NCI-H146 treated with DMSO at 0.1 percent for 48 hours (cell line): ENCODE data around the gene WIPF1.

Experiments
- DNase-seq: peaks from one replicate; lab custom pipeline; 2025; ENCODE audit not compliant: unreplicated experiment; lab: John Stamatoyannopoulos, UW

Gene WIPF1, protein sequence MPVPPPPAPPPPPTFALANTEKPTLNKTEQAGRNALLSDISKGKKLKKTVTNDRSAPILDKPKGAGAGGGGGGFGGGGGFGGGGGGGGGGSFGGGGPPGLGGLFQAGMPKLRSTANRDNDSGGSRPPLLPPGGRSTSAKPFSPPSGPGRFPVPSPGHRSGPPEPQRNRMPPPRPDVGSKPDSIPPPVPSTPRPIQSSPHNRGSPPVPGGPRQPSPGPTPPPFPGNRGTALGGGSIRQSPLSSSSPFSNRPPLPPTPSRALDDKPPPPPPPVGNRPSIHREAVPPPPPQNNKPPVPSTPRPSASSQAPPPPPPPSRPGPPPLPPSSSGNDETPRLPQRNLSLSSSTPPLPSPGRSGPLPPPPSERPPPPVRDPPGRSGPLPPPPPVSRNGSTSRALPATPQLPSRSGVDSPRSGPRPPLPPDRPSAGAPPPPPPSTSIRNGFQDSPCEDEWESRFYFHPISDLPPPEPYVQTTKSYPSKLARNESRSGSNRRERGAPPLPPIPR

GRCh38 chr2:174597345-174598047 lies at the start of gene WIPF1:
WIPF1 (minus strand) TSS chr2:174597804; CDS start chr2:174585573, 12,231 bp downstream.
- no peak for DNase-seq

DNA sequence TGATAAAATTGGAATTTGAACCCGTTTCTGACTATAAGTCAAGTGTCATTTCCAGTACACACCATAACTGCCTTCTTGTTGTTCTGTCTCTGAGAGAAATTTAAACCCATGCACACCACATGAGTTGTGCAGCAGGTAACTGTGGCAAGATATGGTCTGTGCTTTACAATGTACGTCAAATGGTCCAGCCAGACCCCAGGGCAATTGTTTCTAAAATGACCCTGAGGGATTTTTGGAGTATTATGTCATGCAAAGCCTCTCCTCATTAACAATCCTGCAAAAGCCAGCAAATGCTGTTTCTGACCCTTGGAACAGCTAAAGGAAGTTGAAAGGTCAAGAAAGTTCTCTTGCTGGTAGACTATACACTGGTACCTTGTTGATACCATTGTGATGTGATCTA lies 47.7 kb upstream of the WIPF1 start:
- no peak for DNase-seq

DNA sequence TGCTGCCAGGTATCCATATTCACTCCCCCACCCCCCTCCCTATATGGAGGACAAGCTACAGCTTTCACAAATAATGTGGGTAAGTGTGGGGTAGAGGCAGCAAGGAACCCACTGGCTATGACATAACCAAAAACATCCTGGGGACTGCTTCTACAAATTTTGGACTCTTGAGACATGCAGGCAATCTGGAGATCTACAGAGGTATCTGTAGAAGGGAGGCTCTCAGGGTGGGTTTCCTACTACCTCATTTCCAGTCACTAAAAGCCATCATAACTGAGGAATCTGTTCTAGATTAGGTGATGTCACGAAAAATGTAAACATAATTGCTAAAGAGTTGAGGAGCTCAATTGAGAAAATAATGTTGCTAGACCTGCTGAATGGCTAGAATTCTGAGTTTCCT lies 46.8 kb upstream of the WIPF1 start:
- DNase-seq, result no peak

DNA sequence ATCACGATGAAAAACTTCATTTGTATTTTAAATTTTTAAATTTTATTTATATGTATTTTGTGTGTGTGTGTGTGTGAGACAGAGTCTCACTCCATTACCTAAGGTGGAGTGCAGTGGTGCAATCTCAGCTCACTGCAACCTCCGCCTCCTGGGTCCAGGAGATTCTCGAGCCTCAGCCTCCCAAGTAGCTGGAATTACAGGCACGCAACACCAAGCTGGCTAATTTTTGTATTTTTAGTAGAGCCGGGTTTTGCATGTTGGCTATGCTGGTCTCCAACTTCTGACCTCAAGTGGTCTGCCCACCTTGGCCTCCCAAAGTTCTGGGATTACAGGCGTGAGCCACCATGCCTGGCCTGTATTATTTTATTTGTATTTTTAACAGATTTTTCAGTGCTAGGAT lies 45.8 kb upstream of the WIPF1 start:
- DNase-seq, result no peak

DNA sequence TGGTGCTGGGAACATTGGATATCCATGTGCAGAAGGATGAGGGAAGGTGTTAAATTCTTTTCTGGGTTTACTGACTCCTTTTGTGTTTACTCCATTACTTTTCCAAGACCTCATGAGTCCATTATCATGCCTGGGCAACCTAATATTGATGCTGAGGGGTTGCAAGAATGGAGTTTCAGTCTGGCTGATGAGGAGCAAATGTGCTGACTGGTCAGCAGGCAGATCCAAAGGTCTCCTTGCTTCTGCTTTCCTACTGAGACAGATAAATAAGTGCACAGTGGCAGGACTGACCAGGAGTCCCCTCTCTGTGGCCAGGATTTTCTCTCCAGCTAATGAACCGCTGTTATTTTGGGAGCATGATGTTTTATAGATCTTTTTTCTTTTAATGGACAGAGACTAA lies 43.6 kb upstream of the WIPF1 start:
- no peak for DNase-seq

DNA sequence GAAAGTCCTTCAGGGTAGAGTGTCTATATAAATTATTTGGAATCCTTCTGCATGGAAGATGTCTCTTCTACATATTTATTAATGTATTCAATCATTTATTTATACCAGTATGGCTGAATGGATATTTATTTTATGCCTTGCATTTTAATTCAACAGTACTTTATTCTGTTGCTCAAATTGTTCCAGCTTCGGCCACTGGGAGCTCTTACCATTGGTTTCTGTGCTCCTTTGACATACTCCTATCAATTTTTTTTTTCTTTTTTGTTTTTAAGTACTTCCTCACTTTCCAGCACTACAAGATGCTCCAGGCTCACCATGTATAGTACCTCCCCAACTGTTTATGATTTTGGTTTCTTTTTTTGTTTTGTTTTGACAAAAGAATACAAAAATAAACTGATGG lies 39.4 kb upstream of the WIPF1 start:
- no peak for DNase-seq

- no peak for DNase-seq
These were observed 38.3 kb upstream of the WIPF1 start for GRCh38 chr2:174635776-174636404.

- DNase-seq, result no peak
These were observed 37.5 kb upstream of the WIPF1 start for GRCh38 chr2:174635015-174635593.

- no peak for DNase-seq
These were observed 36.8 kb upstream of the WIPF1 start for GRCh38 chr2:174634130-174635014.

DNA sequence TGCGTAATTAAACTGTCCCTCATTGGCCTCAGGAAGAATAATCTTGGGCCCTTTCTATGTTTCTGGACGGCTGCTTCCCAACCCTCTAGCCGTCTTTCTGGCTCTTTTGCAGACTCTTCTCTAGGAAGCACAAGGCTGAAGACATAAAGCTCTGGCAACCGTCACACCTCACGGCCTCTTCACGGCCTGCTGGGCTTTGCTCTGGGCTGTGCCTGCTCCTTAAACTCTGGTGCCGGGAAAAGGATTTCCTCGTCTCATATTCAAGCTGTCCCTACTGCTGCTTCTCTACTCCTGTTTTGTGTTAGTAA lies 36.0 kb upstream of the WIPF1 start:
- no peak for DNase-seq

DNA sequence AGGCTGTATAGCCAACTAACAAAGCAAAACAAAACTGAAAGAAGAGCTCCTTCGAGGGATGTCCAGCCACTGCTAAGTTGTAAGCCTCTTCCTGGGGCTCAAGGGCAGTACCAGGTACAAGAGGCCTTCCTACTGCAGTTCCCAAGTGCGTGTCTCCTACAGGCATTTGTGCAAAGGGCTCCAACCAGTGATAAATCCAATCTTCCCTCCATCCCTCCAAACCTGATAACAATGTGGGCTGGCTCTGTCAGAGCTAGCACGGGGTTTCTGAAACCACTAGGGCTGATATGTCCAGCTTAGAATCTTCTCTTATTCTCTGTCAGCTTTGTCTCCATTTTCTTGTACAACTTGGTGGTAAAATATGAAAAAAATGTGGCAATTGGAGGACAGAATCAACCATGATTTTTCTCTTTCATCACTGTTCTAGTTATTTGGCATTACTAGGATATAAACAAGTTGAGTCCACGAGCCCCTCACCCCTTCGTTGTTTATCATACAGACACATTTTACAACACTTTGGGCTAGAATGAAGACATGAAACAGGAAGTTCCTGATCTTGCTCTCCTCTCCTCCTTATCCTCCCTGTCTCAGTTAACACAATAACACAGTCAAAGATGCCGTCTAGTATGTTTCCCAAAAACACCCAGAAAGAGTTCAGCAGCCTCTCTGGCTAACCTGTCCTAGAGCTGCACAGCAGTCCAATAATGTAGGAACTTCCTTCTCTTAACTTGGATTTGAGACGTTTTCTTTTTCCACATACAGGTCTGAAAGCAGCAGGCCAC lies 35.4 kb upstream of the WIPF1 start:
- no peak for DNase-seq

- DNase-seq, result no peak
These were observed 33.7 kb upstream of the WIPF1 start for GRCh38 chr2:174631009-174631981.

DNA sequence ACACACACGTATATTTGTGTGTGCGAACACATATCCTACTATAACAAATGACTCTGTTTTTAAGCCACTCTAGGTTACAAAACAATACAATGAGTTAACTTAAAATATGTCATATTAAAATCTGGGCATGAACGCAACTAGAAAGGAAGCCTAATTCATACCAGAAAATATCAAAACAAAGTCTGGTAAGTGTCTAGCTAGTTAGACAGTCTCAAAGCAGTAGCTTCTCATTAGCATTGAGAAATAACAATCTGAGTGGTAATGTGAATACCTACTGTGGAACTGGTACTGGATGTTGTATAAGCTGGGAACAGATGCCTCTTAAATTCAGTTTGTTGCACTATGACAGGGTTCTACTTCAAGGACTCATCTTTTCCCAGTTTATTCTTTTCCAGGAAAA lies 32.5 kb upstream of the WIPF1 start:
- no peak for DNase-seq

GRCh38 chr2:174629506-174629905 lies 31.9 kb upstream of the WIPF1 start:
- DNase-seq, result no peak

GRCh38 chr2:174628528-174629169 lies 31.0 kb upstream of the WIPF1 start:
- no peak for DNase-seq

DNA sequence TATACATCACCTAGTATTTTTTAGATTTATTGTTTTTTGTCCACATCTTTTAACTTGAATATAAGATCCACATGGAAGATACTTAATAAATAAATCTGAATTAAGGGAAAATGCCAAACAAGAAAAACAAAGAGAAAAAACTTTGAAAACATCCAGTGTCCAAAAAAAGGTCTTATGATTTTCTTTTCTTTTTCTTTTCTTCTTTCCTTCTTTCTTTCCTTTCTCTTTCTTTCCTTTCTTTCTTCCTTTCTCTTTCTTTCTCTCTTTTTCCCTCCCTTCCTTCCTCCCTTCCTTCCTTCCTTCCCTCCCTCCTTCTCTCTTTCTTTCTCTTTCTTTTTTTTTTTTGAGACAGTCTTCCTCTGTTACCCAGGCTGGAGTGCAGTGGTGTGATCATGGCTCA lies 29.6 kb upstream of the WIPF1 start:
- no peak for DNase-seq

GRCh38 chr2:174624895-174625430 lies 27.4 kb upstream of the WIPF1 start:
- DNase-seq, result no peak

DNA sequence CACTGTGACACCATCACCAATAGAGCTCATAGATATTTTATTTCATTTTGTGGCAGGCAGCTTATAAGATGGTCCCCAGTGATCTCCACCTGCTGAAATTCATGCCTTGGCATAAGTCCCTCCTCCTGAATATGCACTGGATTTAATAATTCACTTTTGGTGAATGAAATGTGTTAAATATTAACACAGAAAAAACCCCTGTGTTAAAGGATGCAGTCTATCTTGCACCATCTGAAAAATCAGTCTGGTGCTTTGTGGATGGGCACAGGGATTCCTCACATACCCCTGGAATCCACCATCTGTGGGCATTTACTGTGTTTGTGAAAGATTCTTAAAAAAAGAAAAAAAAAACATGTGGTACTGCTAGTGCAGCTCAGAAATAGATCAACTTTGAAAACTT lies 26.1 kb upstream of the WIPF1 start:
- no peak for DNase-seq
